T follicular helper cell (primary cell): Measurements from ENCODE around the gene MAJIN.

Experiments used
- DNase-seq: peaks from one replicate; pipeline ENCODE4 v3.0.0-alpha.2; 2020; ENCODE audit warnings: low read depth

The MAJIN gene

GRCh38 chr11:64892411-64892831 lies 79.5 kb downstream of the MAJIN start:
- DNase-seq, result no peak

GRCh38 chr11:64891880-64892279 lies 80.0 kb downstream of the MAJIN start:
- DNase-seq, result no peak

GRCh38 chr11:64891215-64891848 lies 80.6 kb downstream of the MAJIN start:
- no peak for DNase-seq

GRCh38 chr11:64890522-64890939 lies 81.4 kb downstream of the MAJIN start:
- no peak for DNase-seq

GRCh38 chr11:64888729-64889511 lies 83.0 kb downstream of the MAJIN start:
- no peak for DNase-seq

- DNase-seq, result no peak
These were observed 83.5 kb downstream of the MAJIN start for GRCh38 chr11:64888406-64888728.
